Naive thymus-derived CD8-positive, alpha-beta T cell (primary cell): Measurements from ENCODE around the gene CHPT1. TPM values are rescaled to one million over a fixed set of nuclear protein-coding genes. Genes with fewer than 3 reads are reported as not detected.
A peak's percentile ranks its signal among the peaks of the same experiment; 100 is the strongest.

Experiments used
- ATAC-seq, 2 donors: fragments of 150-1000 bp; cut with Tn5 transposase in 1 of 2; sonication (Bioruptor Pico), chemical (Tn5 transposase) in 1 of 2; 1 replicate in 1 of 2; 2 replicates in 1 of 2; pipeline ENCODE4 v1.10.0; 2021; ENCODE audit warnings: mild to moderate bottlenecking in 2 of 2, moderate library complexity in 2 of 2
- POLR2A ChIA-PET: fragments of 350-600 bp; sonication (Branson Sonifier 250); formaldehyde crosslinking; loops from one replicate; lab custom pipeline; 2021; ENCODE audit warnings: antibody characterized with exemption; lab: Charles Lee
- DNase-seq, 10 donors: peaks; one replicate each; pipeline versions ENCODE4 v3.0.0 to v3.0.0-alpha.2; 2020 to 2022
- H3K27ac Mint-ChIP-seq, 10 donors: one replicate each; pipeline ENCODE4 v1.8.0; 2020 to 2022; ENCODE audit warnings: mild to moderate bottlenecking in 10 of 10, mixed read lengths in 10 of 10, moderate library complexity in 4 of 10, inconsistent platforms in 1 of 10
- H3K27me3 Mint-ChIP-seq, 5 donors: one replicate each; pipeline ENCODE4 v1.8.0; 2021 to 2022; ENCODE audit warnings: mixed read lengths in 5 of 5
- H3K36me3 Mint-ChIP-seq, 3 donors: one replicate each; pipeline ENCODE4 v1.8.0; 2020 to 2022; ENCODE audit warnings: mixed read lengths in 3 of 3, mild to moderate bottlenecking in 2 of 3, inconsistent platforms in 1 of 3
- H3K4me1 Mint-ChIP-seq, 4 donors: one replicate each; pipeline ENCODE4 v1.8.0; 2021 to 2022; ENCODE audit warnings: mixed read lengths in 4 of 4
- H3K4me3 Mint-ChIP-seq, 10 donors: one replicate each; pipeline ENCODE4 v1.8.0; 2020 to 2022; ENCODE audit warnings: mild to moderate bottlenecking in 10 of 10, mixed read lengths in 10 of 10, moderate library complexity in 6 of 10, inconsistent platforms in 1 of 10
- H3K9me3 Mint-ChIP-seq, 9 donors: one replicate each; pipeline ENCODE4 v1.8.0; 2020 to 2022; ENCODE audit warnings: mixed read lengths in 9 of 9, mild to moderate bottlenecking in 3 of 9, inconsistent platforms in 1 of 9, moderate library complexity in 1 of 9
- polyA plus RNA-seq, 3 donors: library from polyadenylated mRNA; unstranded; fragments of 300-500 nt; fragmentation: Illumina TruSeq; gene quantifications; one replicate each; pipeline ENCODE4 v1.2.3, GENCODE V29; 2021
- total RNA-seq, 8 experiments: library from RNA in 2 of 8; stranded (reverse) in 2 of 8; gene quantifications; one replicate each; pipeline ENCODE4 v1.2.3 and lab custom pipeline; 2021 to 2026

Gene CHPT1
- total and polyA plus RNA-seq, 5 experiments from 2014 or later = 5.4 to 33.6 (median 17.9) TPM

GRCh38 chr12:101750152-101750551 is 52.7 kb downstream of the CHPT1 start:
- DNase-seq (no peak), ATAC-seq (no peak)
- Mint-ChIP-seq H3K36me3 (peaks cover 4 to 87% (median 15%) of the 10 kb centered on the region in 3 donors), H3K27me3 (no peaks in the 10 kb centered on the region), H3K9me3 (no peaks in the 10 kb centered on the region), H3K27ac (peak overlapping the region in 2 of 10 donors; percentile 26 to 35), H3K4me3 (no peak overlapping the region), H3K4me1 (peaks cover 0 to 7% (median 2%) of the 10 kb centered on the region in 4 donors)
- POLR2A ChIA-PET = no interaction called here

GRCh38 chr12:101759396-101760047 is 62.1 kb downstream of the CHPT1 start:
- DNase-seq (peak in 4 of 10 donors; percentile 12 to 38 (median 34)), ATAC-seq (peak; percentile 52 to 65)
- Mint-ChIP-seq H3K27ac (no peak overlapping the region), H3K9me3 (no peaks in the 10 kb centered on the region), H3K4me1 (peaks cover 0 to 6% (median 0%) of the 10 kb centered on the region in 4 donors), H3K4me3 (no peak overlapping the region), H3K27me3 (no peaks in the 10 kb centered on the region), H3K36me3 (peaks cover 0 to 69% (median 11%) of the 10 kb centered on the region in 3 donors)
- POLR2A ChIA-PET = interaction anchor here (0.6 to 0.7 kb wide), 2 partner anchors 92 to 383 kb away, joined by 3 to 5 read pairs; no protein-coding TSS in a partner anchor

- H3K4me1 Mint-ChIP-seq = peaks cover 0 to 6% (median 0%) of the 10 kb centered on the region in 4 donors
- peaks cover 0 to 69% (median 11%) of the 10 kb centered on the region in 3 donors for H3K36me3 Mint-ChIP-seq
- no peak overlapping the region for H3K27ac Mint-ChIP-seq
- H3K27me3 Mint-ChIP-seq = no peaks in the 10 kb centered on the region
- H3K9me3 Mint-ChIP-seq = no peaks in the 10 kb centered on the region
- ATAC-seq = no peak
- POLR2A ChIA-PET = no interaction called here
- DNase-seq = no peak
- no peak overlapping the region for H3K4me3 Mint-ChIP-seq
These were observed 63.9 kb downstream of the CHPT1 start for GRCh38 chr12:101761350-101761749.

- H3K9me3 Mint-ChIP-seq = no peaks in the 10 kb centered on the region
- H3K27me3 Mint-ChIP-seq = no peaks in the 10 kb centered on the region
- no peak overlapping the region for H3K27ac Mint-ChIP-seq
- H3K36me3 Mint-ChIP-seq = peaks cover 0 to 69% (median 11%) of the 10 kb centered on the region in 3 donors
- POLR2A ChIA-PET = no interaction called here
- peaks cover 0 to 6% (median 0%) of the 10 kb centered on the region in 4 donors for H3K4me1 Mint-ChIP-seq
- DNase-seq (no peak), ATAC-seq (no peak)
- H3K4me3 Mint-ChIP-seq = no peak overlapping the region
These were observed 64.3 kb downstream of the CHPT1 start for GRCh38 chr12:101761781-101762180.

GRCh38 chr12:101763246-101763931 is 65.9 kb downstream of the CHPT1 start:
- Mint-ChIP-seq H3K9me3 (no peaks in the 10 kb centered on the region), H3K4me1 (peaks cover 0 to 6% (median 0%) of the 10 kb centered on the region in 4 donors), H3K4me3 (no peak overlapping the region), H3K27me3 (no peaks in the 10 kb centered on the region), H3K27ac (peak overlapping the region in 4 of 10 donors; percentile 40 to 74 (median 64)), H3K36me3 (peaks cover 0 to 75% (median 7%) of the 10 kb centered on the region in 3 donors)
- DNase-seq = no peak
- POLR2A ChIA-PET = interaction anchor here (0.6 to 0.7 kb wide), 2 partner anchors 9 to 60 kb away, joined by 3 read pairs; no protein-coding TSS in a partner anchor
- no peak for ATAC-seq

GRCh38 chr12:101764051-101764792 is 66.8 kb downstream of the CHPT1 start:
- Mint-ChIP-seq H3K27ac (no peak overlapping the region), H3K4me3 (no peak overlapping the region), H3K4me1 (peaks cover 0 to 6% (median 0%) of the 10 kb centered on the region in 4 donors), H3K27me3 (no peaks in the 10 kb centered on the region), H3K9me3 (no peaks in the 10 kb centered on the region), H3K36me3 (peaks cover 0 to 78% (median 6%) of the 10 kb centered on the region in 3 donors)
- ATAC-seq (no peak), DNase-seq (no peak)
- POLR2A ChIA-PET = interaction anchor here (0.6 kb wide), 1 partner anchor 9 kb away, joined by 3 read pairs; no protein-coding TSS in a partner anchor

GRCh38 chr12:101767537-101767936 is 70.1 kb downstream of the CHPT1 start:
- ATAC-seq = no peak
- no peaks in the 10 kb centered on the region for H3K27me3 Mint-ChIP-seq
- no peak overlapping the region for H3K4me3 Mint-ChIP-seq
- DNase-seq = no peak
- peaks cover 0 to 11% (median 0%) of the 10 kb centered on the region in 4 donors for H3K4me1 Mint-ChIP-seq
- peaks cover 0 to 83% (median 8%) of the 10 kb centered on the region in 3 donors for H3K36me3 Mint-ChIP-seq
- no peaks in the 10 kb centered on the region for H3K9me3 Mint-ChIP-seq
- POLR2A ChIA-PET = interaction anchor here (0.8 kb wide), 1 partner anchor 62 kb away, joined by 3 read pairs; no protein-coding TSS in a partner anchor
- H3K27ac Mint-ChIP-seq = peak overlapping the region in 1 of 10 donors; percentile 12

- H3K36me3 Mint-ChIP-seq = peaks cover 0 to 80% (median 8%) of the 10 kb centered on the region in 3 donors
- peak overlapping the region in 2 of 10 donors; percentile 63 to 78 for H3K27ac Mint-ChIP-seq
- no peak for ATAC-seq
- no peaks in the 10 kb centered on the region for H3K27me3 Mint-ChIP-seq
- DNase-seq = no peak
- POLR2A ChIA-PET = interaction anchor here (0.9 kb wide), 1 partner anchor 71 kb away, joined by 3 read pairs; no protein-coding TSS in a partner anchor
- peaks cover 5 to 10% (median 7%) of the 10 kb centered on the region in 4 donors for H3K4me1 Mint-ChIP-seq
- no peak overlapping the region for H3K4me3 Mint-ChIP-seq
- H3K9me3 Mint-ChIP-seq = no peaks in the 10 kb centered on the region
These were observed 71.3 kb downstream of the CHPT1 start for GRCh38 chr12:101768781-101769180.

GRCh38 chr12:101769865-101770264 is 72.4 kb downstream of the CHPT1 start:
- no peak for ATAC-seq
- Mint-ChIP-seq H3K4me1 (peaks cover 5 to 10% (median 7%) of the 10 kb centered on the region in 4 donors), H3K36me3 (peaks cover 0 to 71% (median 8%) of the 10 kb centered on the region in 3 donors), H3K9me3 (no peaks in the 10 kb centered on the region), H3K27me3 (no peaks in the 10 kb centered on the region), H3K4me3 (no peak overlapping the region), H3K27ac (peak overlapping the region in 1 of 10 donors; percentile 41)
- POLR2A ChIA-PET = interaction anchor here (0.9 kb wide), 1 partner anchor 70 kb away, joined by 3 read pairs; no protein-coding TSS in a partner anchor
- DNase-seq = no peak

GRCh38 chr12:101772012-101772775 is 74.8 kb downstream of the CHPT1 start:
- Mint-ChIP-seq H3K9me3 (no peaks in the 10 kb centered on the region), H3K27me3 (no peaks in the 10 kb centered on the region), H3K36me3 (peaks cover 0 to 63% (median 8%) of the 10 kb centered on the region in 3 donors), H3K4me3 (no peak overlapping the region), H3K4me1 (peaks cover 5 to 10% (median 7%) of the 10 kb centered on the region in 4 donors), H3K27ac (peak overlapping the region in 1 of 10 donors; percentile 63)
- ATAC-seq (no peak), DNase-seq (no peak)
- POLR2A ChIA-PET = interaction anchor here (0.6 to 2.3 kb wide), 4 partner anchors 8 to 68 kb away, joined by 3 to 26 read pairs (median 3); partner anchors contain the start of gene GNPTAB

- DNase-seq (peak; percentile 46 to 81 (median 66)), ATAC-seq (peak; percentile 90 to 93)
- H3K27ac Mint-ChIP-seq = peak overlapping the region in 3 of 10 donors; percentile 29 to 34 (median 32)
- peaks cover 5 to 10% (median 7%) of the 10 kb centered on the region in 4 donors for H3K4me1 Mint-ChIP-seq
- no peak overlapping the region for H3K4me3 Mint-ChIP-seq
- H3K9me3 Mint-ChIP-seq = no peaks in the 10 kb centered on the region
- peaks cover 0 to 64% (median 7%) of the 10 kb centered on the region in 3 donors for H3K36me3 Mint-ChIP-seq
- POLR2A ChIA-PET = interaction anchor here (1.0 to 2.3 kb wide), 3 partner anchors 50 to 66 kb away, joined by 3 to 26 read pairs (median 7); partner anchors contain the start of gene GNPTAB
- no peaks in the 10 kb centered on the region for H3K27me3 Mint-ChIP-seq
These were observed 76.3 kb downstream of the CHPT1 start for GRCh38 chr12:101773650-101774162.
